H9 (cell line): Measurements from ENCODE around the gene DYRK1A. TPM values are rescaled to one million over a fixed set of nuclear protein-coding genes. Genes with fewer than 3 reads are reported as not detected.

Source experiments
- DNase-seq: peaks from one replicate; pipeline ENCODE4 v3.0.0-alpha.2; 2017
- H2AFZ ChIP-seq: one replicate; pipeline ENCODE4 v1.6.1; 2013; ENCODE audit warnings: mild to moderate bottlenecking, low read length, control low read depth, moderate library complexity
- H2AK5ac ChIP-seq: 2 replicates; pipeline ENCODE4 v1.6.1; 2013; ENCODE audit warnings: low read length, control low read depth, mixed read lengths; ENCODE audit not compliant: insufficient read length
- H2BK120ac ChIP-seq: one replicate; pipeline ENCODE4 v1.6.1; 2013; ENCODE audit warnings: low read depth, mild to moderate bottlenecking, low read length, control low read depth, inconsistent platforms; ENCODE audit not compliant: poor library complexity, severe bottlenecking
- H2BK12ac ChIP-seq: 2 replicates; pipeline ENCODE4 v1.6.1; 2013; ENCODE audit warnings: low read length, control low read depth, mixed read lengths, low read depth; ENCODE audit not compliant: insufficient read length
- H2BK15ac ChIP-seq: 2 replicates; pipeline ENCODE4 v1.6.1; 2013; ENCODE audit warnings: low read depth, low read length, control low read depth
- H2BK20ac ChIP-seq: one replicate; pipeline ENCODE4 v1.6.1; 2013; ENCODE audit warnings: low read depth, mild to moderate bottlenecking, low read length, control low read depth, inconsistent platforms; ENCODE audit not compliant: poor library complexity, severe bottlenecking
- H2BK5ac ChIP-seq: 2 replicates; pipeline ENCODE4 v1.6.1; 2013; ENCODE audit warnings: low read length, control low read depth, mixed read lengths; ENCODE audit not compliant: insufficient read length
- H3K14ac ChIP-seq: 2 replicates; pipeline ENCODE4 v1.6.1; 2013; ENCODE audit warnings: low read length, control low read depth; ENCODE audit not compliant: insufficient read depth
- H3K18ac ChIP-seq: 2 replicates; pipeline ENCODE4 v1.6.1; 2013; ENCODE audit warnings: low read depth, mild to moderate bottlenecking, mixed read lengths, low read length, control low read depth; ENCODE audit not compliant: insufficient read length
- H3K23ac ChIP-seq: 2 replicates; pipeline ENCODE4 v1.6.1; 2013; ENCODE audit warnings: low read length, control low read depth, mixed read lengths, low read depth; ENCODE audit not compliant: insufficient read length
- H3K23me2 ChIP-seq: 2 replicates; pipeline ENCODE4 v1.6.1; 2013; ENCODE audit warnings: low read depth, mild to moderate bottlenecking, mixed read lengths, low read length, control low read depth; ENCODE audit not compliant: insufficient read length, poor library complexity, severe bottlenecking
- H3K27ac ChIP-seq: 2 replicates; pipeline ENCODE4 v1.5.1; 2013; ENCODE audit warnings: low read length, control low read depth, mixed read lengths, low read depth; ENCODE audit not compliant: insufficient read length
- H3K27me3 ChIP-seq: 2 replicates; pipeline ENCODE4 v1.6.1; 2013; ENCODE audit warnings: low read length, control low read depth, inconsistent platforms; ENCODE audit not compliant: insufficient read depth
- H3K4ac ChIP-seq: 2 replicates; pipeline ENCODE4 v1.6.1; 2013; ENCODE audit warnings: low read depth, mild to moderate bottlenecking, control low read depth, inconsistent platforms, low read length, moderate library complexity
- H3K4me1 ChIP-seq: 2 replicates; pipeline ENCODE4 v1.6.1; 2013; ENCODE audit warnings: low read length, control low read depth, inconsistent platforms; ENCODE audit not compliant: insufficient read depth
- H3K4me2 ChIP-seq: 2 replicates; pipeline ENCODE4 v1.6.1; 2013; ENCODE audit warnings: low read length, control low read depth, mixed read lengths; ENCODE audit not compliant: insufficient read length, insufficient read depth
- H3K56ac ChIP-seq: 2 replicates; pipeline ENCODE4 v1.6.1; 2013; ENCODE audit warnings: low read depth, mild to moderate bottlenecking, mixed read lengths, low read length, control low read depth; ENCODE audit not compliant: insufficient read length
- H3K79me1 ChIP-seq: 2 replicates; pipeline ENCODE4 v1.6.1; 2013; ENCODE audit warnings: low read depth, mild to moderate bottlenecking, moderate library complexity, low read length, control low read depth, inconsistent platforms; ENCODE audit not compliant: insufficient read depth, poor library complexity, severe bottlenecking
- H3K79me2 ChIP-seq: 2 replicates; pipeline ENCODE4 v1.6.1; 2013; ENCODE audit warnings: low read length, control low read depth, inconsistent platforms; ENCODE audit not compliant: insufficient read depth
- H3K9ac ChIP-seq: 2 replicates; pipeline ENCODE4 v1.6.1; 2013; ENCODE audit warnings: low read length, control low read depth, mixed read lengths; ENCODE audit not compliant: insufficient read length; ENCODE audit errors: extremely low read depth
- H3K9me3 ChIP-seq: one replicate; pipeline ENCODE4 v1.6.1; 2013; ENCODE audit warnings: low read depth, low read length, inconsistent platforms; ENCODE audit not compliant: control insufficient read depth
- H3T11ph ChIP-seq: one replicate; pipeline ENCODE4 v1.6.1; 2013; ENCODE audit warnings: mild to moderate bottlenecking, low read length, control low read depth, inconsistent platforms
- H4K20me1 ChIP-seq: one replicate; pipeline ENCODE4 v1.6.1; 2013; ENCODE audit not compliant: control insufficient read depth, insufficient read length, insufficient read depth
- H4K5ac ChIP-seq: 2 replicates; pipeline ENCODE4 v1.6.1; 2013; ENCODE audit warnings: low read depth, mild to moderate bottlenecking, mixed read lengths, low read length, control low read depth; ENCODE audit not compliant: insufficient read length
- H4K8ac ChIP-seq: replicated peaks from 2 replicates; pipeline ENCODE4 v1.6.1; 2013; ENCODE audit warnings: low read length, control low read depth, mixed read lengths, low read depth; ENCODE audit not compliant: insufficient read length
- H4K91ac ChIP-seq: 2 replicates; pipeline ENCODE4 v1.6.1; 2013; ENCODE audit warnings: low read depth, mild to moderate bottlenecking, moderate library complexity, mixed read lengths, low read length, control low read depth; ENCODE audit not compliant: insufficient read length
- H3K27ac Mint-ChIP-seq, 3 experiments: 2 replicates in 2 of 3; 3 replicates in 1 of 3; pipeline ENCODE4 v1.8.0; 2020 to 2021; ENCODE audit warnings: mixed read lengths in 3 of 3, mild to moderate bottlenecking in 1 of 3, moderate library complexity in 1 of 3
- H3K27me3 Mint-ChIP-seq: 2 replicates; pipeline ENCODE4 v1.8.0; 2021; ENCODE audit warnings: low read depth, mild to moderate bottlenecking, moderate library complexity, mixed read lengths
- H3K36me3 Mint-ChIP-seq, 3 experiments: 2 replicates in 2 of 3; 3 replicates in 1 of 3; pipeline ENCODE4 v1.8.0; 2020 to 2021; ENCODE audit warnings: low read depth in 3 of 3, mixed read lengths in 3 of 3; ENCODE audit not compliant: insufficient read depth in 1 of 3
- H3K4me1 Mint-ChIP-seq, 2 experiments: 2 replicates each; pipeline ENCODE4 v1.8.0; 2020; ENCODE audit warnings: mixed read lengths in 2 of 2
- H3K4me3 Mint-ChIP-seq, 2 experiments: 2 replicates in 1 of 2; 3 replicates in 1 of 2; pipeline ENCODE4 v1.8.0; 2020 to 2021; ENCODE audit warnings: mild to moderate bottlenecking in 2 of 2, mixed read lengths in 2 of 2, moderate library complexity in 1 of 2
- H3K9me3 Mint-ChIP-seq, 2 experiments: 2 replicates in 1 of 2; 3 replicates in 1 of 2; pipeline ENCODE4 v1.8.0; 2020; ENCODE audit warnings: mild to moderate bottlenecking in 2 of 2, mixed read lengths in 2 of 2, moderate library complexity in 1 of 2
- WGBS: extraction: QIAGEN DNeasy Blood & Tissue Kit; methylation state at CpG from one replicate; pipeline ENCODE4 v1.1.7; 2013; ENCODE audit warnings: missing lambda C conversion rate, low lambda C conversion rate, mixed read lengths; ENCODE audit not compliant: insufficient read length; ENCODE audit errors: extremely low coverage; 5-methylcytosine and 5-hydroxymethylcytosine counted together
- total RNA-seq: library from RNA; stranded (reverse); gene quantifications from 2 replicates; pipeline ENCODE4 v1.2.1, GENCODE V29; 2021
- TF ChIP-seq, protein P1 (sequence below): fragments of 200-600 bp; sonication (generic); conservative IDR thresholded peaks from 3 replicates; pipeline ENCODE4 v1.8.0; 2021; ENCODE audit warnings: antibody characterized with exemption, mild to moderate bottlenecking

DYRK1A gene
- total RNA-seq, 1 experiment from 2014 or later, result 73.6 TPM

DNA sequence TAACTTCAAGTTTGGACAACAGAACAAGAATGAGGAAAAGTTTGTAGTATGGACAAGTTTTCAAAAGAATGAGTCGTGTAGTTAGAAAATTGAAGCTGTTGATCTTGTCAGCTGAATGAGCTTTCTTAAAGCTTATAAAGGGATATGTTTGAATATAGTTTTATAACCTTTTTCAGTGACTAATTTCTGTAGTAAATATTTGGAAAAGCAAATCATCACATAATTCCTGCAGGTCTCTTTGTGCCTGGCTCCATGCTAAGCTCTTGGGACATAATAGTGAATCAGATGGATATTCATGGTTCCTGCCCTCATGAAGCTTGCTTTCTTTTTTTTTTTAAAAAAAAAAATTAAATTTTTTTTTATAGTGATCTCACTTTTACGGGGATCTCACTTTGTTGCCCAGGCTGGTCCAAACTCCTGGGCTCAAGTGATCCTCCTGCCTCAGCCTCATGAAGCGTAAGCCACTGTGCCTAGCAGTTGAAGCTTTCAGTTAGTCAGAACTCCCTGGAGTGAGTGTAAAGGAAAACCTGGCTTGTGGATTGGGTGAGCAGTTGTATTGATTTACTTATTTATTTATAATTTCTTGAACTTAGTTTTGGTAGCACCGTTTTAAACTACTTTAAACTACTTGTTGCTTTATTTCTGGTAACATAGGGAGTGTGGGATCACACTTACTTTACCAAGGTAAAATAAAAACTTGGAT, 15.5 kb downstream of the DYRK1A start:
- Histone ChIP-seq H4K5ac (no peak overlapping the region), H3K4me2 (no peak overlapping the region)

More for the DNA sequence above, 15.5 kb downstream of the DYRK1A start:
- Histone ChIP-seq H2BK15ac (no peak overlapping the region), H3K9me3 (no peaks in the 10 kb centered on the region), H3K4ac (no peak overlapping the region), H2AFZ (no peak overlapping the region), H3K18ac (no peak overlapping the region), H2BK12ac (no peak overlapping the region), H3K79me1 (peaks cover 2% of the 10 kb centered on the region), H3K4me1 (peaks cover 11% of the 10 kb centered on the region), H3K79me2 (peaks cover 83% of the 10 kb centered on the region), H4K20me1 (no peaks in the 10 kb centered on the region), H3K27me3 (no peaks in the 10 kb centered on the region), H4K8ac (no peak overlapping the region), H3K56ac (no peak overlapping the region), H2BK5ac (no peak overlapping the region), H3T11ph (no peak overlapping the region), H3K27ac (no peak overlapping the region), H3K9ac (no peak overlapping the region), H3K23me2 (no peaks in the 10 kb centered on the region), H2AK5ac (no peak overlapping the region), H2BK120ac (no peak overlapping the region), H3K14ac (no peak overlapping the region), H4K91ac (no peak overlapping the region), H2BK20ac (no peak overlapping the region), H3K23ac (no peak overlapping the region)
- DNase-seq, result no peak
- Mint-ChIP-seq H3K4me3 (no peak overlapping the region), H3K27me3 (no peaks in the 10 kb centered on the region), H3K4me1 (peaks cover 74 to 82% of the 10 kb centered on the region in 2 experiments), H3K36me3 (no peaks in the 10 kb centered on the region), H3K9me3 (no peaks in the 10 kb centered on the region), H3K27ac (peak overlapping the region in 2 of 3 experiments; percentile 20 to 50; a peak in 2 of 7 replicates)
- TF ChIP-seq, protein P1, sequence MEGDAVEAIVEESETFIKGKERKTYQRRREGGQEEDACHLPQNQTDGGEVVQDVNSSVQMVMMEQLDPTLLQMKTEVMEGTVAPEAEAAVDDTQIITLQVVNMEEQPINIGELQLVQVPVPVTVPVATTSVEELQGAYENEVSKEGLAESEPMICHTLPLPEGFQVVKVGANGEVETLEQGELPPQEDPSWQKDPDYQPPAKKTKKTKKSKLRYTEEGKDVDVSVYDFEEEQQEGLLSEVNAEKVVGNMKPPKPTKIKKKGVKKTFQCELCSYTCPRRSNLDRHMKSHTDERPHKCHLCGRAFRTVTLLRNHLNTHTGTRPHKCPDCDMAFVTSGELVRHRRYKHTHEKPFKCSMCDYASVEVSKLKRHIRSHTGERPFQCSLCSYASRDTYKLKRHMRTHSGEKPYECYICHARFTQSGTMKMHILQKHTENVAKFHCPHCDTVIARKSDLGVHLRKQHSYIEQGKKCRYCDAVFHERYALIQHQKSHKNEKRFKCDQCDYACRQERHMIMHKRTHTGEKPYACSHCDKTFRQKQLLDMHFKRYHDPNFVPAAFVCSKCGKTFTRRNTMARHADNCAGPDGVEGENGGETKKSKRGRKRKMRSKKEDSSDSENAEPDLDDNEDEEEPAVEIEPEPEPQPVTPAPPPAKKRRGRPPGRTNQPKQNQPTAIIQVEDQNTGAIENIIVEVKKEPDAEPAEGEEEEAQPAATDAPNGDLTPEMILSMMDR, result no peak
- no CpG with 5 or more reads among the region's 4 CpGs for WGBS
